Stimulated activated CD8-positive, alpha-beta memory T cell treated with anti-CD3 and anti-CD28 coated beads, Interleukin-4, amount 100 ng/mL, for 1 hour (primary cell): ENCODE data around the gene FBXO7.

Source experiments
- DNase-seq, 2 donors: peaks; one replicate each; pipeline ENCODE4 v3.0.0-alpha.2; 2020; ENCODE audit warnings: low read depth in 2 of 2, low spot score in 1 of 2

Gene FBXO7

DNA sequence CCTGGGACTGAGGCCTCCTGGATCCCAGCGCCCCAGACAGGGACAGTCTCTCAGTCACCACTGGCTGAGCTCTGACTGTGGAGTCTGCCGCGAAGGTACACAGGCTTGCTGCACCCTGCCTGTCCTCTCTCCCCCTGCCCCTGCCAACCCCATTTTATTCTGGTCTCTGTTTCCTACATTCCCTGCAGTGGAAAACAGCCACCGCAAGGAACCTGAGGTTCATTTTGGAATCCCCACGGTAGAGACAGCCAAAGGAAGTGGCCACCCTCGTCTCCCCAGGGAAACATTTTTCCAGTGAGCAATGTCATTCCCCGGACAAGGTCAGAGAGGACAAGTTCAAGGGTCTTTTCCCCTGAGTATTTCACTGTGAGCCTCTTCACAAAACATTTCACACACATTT, 56.6 kb downstream of the FBXO7 start:
- no peak for DNase-seq

DNA sequence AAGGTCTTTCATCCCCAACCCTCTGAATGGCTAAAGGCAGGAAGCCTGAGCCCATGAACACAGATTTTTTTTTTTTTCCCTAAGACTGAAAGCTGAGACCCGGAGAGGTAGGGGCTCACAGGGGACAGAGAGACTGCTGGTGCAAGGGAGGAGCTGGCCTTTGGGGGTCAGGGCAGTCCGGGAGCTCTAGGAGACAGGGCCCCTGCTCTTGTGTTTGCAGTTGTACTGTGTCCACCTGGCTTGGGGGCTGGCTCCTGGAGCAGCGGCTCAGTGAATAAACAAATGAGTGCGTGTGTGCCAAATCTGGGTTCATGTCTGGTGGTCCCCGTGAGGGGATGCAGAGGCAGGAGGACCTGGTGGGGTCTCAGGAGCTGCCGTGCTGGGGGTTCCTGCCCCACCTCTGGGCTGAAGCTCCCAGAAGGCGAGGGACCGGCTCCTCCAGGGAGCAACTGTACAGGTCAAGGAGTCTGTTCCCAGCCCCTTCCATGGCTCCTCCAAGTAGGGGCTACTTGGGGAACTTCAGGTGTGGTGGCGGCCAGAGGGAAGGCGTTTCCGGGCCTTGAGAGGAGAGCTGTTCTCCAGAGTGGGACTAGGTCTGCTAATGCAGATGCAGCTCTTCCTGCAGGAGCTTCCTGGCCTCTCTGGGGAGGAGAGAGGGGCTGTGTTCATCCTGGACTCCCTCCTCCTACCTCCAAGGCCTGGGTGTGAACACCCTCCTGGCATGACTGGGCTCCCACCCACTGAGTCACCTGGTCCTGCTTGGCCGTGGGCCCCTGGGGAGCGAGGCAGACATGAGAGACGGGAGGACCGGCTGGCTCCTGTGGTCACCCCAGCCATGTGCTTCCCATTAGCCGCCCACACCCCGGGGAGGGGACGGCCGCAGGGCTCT, 57.6 kb downstream of the FBXO7 start:
- no peak for DNase-seq

DNA sequence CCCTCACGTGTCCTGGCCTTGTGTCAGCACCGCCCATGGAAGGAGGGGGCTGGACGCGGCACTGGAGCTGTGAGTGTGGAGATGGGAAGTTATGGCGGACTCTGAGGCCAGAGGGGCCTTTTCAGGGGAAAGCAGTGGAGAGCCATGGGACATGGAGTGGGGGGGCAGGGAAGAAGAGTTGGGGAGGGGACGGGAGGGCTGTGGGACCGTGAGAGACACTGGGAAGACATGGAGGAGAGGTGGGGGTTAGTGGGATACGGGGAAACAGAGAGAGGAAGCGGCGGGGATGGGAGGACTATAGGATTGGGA, 58.2 kb downstream of the FBXO7 start:
- no peak for DNase-seq

DNA sequence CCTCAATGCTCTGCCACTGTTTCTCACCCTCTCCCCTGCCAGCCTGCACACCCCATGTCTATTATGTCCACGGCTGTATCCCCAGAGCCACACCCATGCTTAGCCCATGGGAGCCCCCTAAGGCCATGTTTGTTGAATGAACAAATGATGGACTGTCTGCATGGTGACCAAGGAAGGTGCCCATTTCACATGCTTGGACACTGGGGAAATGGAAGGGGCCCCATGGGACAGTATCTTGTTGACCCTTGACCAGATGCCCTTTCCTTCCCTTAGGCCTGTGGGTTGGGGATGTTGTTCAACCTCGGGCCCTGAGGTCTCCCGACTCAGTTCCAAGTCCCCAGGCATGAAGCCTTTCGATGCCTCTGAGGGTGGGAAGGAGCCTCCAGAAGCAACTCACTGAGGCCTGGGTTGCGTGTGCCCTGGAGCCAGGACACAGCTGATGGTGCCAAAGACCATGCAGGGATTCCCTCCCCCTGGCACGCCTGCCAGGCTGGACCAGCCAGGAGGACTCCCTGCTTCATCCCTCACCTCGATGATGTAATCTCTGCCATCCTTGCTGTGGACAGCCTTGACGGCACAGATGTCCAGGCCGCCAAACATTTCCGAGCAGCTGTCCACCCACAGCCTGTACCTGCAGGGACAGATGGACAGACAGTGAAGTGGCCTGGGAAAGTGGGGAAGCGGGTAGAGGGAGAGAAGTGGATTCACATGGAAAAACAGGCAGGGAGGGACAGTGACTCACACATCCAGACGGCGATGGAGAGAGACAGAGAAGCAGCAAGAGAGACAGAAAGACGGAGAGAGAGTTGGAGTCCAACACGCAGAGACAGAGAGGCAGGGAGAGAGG, 58.9 kb downstream of the FBXO7 start:
- no peak for DNase-seq

DNA sequence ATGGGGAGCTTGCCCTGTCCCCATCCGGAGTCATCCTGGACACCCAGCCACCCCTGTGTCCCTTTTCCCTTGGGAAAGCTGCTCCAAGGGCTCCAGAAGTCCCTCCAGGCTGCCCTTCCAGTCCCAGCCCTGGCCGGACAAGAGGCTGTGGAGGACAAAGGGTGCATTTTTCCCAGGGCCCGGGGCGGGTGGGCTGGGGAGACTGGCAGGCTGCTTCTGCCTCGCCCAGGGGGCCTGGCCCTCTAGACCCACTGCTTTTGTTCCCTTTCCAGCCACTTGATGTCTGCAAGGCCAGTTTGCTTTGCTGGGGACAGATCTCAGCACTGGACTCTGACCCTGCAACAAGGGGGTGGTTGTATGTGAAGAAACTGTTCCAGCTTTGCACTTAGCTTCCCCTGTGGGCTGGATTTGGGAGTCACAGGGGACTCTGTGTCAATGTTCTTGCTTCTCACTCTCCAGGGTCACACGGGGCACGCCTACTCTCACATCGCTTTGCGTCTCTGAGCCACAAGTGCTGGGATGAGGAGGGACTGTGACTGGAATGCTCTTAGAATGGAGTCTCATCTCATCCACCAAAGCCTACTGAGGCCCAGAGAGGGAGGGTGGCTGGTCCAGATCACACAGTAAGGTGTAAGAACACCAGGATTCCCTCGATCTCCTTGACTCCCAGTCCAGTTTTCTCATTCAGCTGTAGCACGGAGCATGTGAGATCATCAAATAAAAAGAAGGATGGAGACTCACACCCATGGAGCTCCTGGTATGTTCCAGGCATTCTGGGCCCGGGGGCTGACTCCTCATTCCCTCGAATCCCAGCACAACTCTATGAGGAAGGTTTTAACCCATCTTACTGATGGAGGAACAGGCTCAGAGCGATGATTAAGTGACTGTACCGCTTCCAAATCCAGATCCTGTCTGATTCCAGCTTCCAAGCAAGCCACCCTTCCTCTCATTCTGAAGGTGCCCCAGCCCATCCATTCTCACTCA, 59.9 kb downstream of the FBXO7 start:
- DNase-seq: no peak

DNA sequence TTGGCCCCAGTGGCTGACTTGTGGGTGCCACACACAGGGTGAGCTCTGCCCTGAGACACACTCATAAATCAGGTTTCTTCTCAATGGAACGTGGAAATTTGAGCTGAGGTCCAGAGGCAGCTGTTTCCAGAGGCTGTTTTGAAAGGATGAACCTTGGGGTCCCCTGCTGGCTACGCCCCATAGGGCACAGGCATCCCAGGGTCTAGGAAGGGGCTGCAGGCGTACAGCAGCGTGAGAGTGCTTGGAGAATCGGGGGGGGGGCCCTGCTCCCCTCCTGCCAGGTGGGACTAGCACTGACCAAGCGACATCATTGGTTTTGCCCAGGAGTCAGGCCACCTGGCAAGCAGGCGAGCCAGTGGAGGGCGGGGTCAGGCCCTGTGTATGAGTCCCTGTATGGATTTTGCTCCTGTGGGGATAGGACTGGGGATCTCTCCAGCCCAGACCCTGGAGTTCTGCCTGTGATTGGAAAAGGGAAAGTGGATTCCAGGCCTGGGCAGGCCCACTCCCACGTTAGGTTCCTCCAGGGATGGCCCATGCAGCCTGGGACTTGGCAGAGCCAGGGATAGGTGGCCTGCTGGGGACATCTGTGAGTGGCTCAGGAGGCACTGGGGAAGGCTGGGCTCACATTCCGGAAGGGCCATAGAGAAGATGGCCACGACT, 61.0 kb downstream of the FBXO7 start:
- DNase-seq: no peak

DNA sequence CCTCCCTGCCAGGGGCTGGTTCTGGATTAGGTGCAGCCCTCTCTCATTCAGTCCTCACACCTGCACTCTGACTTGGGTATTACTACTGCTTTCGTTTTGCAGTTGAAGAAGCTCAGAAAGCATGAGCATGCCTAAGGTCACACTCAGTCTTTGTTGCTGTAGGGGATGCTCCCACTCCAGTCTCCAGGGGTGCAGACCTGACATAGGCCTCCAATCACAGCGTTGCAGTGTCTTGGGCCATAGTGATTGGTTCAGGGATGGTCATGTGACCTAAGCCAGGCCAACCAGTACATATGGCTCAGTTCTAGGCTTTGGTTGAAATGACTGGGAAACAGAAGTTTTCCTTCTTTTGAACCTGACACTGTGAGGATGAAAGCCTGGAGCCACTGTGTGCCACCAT, 61.7 kb downstream of the FBXO7 start:
- no peak for DNase-seq

DNA sequence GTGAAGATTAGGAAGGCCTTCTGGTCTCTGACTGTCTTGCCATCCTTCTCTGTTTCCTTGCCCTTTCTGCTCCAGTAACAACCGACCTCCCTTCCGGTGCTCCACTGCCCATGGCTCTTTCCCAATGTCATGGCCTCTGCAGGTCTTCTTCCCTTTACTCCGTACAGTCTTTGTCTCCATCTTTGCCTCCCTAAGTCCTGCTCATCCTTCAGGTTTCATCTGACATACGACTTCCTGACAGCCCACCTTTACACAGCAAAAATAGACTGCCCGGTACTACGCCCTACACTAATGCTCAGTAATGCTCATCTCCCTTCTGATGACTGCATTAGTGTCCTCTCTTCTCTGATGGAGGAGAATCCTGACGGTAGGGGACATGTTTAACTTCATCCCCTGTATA, 63.9 kb downstream of the FBXO7 start:
- no peak for DNase-seq

DNA sequence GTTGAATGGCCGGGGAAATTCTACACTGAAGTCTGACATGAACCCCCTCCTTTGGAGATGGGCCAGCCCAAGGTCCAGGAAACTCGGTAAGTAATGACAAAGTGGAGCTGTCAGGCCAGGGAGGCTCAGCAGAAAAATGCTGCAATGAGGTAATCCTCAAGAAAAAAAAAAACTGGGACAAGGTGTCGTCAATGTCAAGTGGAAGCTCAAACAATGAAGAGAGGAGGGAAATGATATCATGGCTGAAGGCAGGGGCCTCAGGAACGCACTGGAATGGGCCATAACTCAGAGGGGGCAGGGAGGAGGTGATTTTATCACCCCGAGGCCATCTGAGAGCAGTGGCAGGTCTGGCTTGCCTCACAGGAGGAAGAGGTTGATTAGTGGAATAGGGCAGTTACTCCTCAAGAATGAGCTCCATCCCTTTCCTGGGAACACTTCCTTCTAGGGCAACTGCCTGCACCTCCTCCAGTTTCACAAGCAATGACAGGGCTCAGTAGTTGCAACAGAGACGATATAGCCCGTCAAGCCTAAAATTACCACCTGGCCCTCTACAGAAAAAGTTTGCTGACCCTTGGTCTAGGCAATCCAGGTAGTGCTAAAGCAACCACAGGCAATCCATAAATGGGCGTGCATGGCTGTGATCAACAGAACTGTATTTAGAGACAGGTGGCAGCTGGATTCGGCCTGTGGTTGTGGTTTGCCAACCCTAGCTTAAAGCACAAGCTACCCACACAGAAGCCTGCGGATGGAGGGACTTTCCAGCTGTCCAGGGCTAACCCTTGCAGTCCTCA, 65.2 kb downstream of the FBXO7 start:
- no peak for DNase-seq

DNA sequence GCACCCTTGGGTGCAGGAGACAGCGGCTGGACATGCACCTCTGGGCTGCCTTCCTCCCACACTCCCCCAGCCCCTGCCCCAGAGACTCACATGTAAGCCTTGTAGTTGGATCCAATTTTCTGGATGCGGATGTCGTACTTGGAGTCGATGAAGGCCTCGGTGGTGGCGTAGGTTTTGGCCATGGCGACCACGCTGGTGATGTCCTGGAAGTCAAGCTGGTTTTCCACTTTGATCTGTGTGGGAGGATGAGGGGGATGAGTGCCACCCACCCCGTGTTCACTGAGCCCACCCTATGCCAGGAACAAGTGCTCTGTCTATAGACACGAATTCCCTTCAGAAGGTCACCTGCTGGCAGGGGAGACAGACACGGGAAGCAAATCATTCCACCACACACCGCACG, 66.9 kb downstream of the FBXO7 start:
- no peak for DNase-seq

DNA sequence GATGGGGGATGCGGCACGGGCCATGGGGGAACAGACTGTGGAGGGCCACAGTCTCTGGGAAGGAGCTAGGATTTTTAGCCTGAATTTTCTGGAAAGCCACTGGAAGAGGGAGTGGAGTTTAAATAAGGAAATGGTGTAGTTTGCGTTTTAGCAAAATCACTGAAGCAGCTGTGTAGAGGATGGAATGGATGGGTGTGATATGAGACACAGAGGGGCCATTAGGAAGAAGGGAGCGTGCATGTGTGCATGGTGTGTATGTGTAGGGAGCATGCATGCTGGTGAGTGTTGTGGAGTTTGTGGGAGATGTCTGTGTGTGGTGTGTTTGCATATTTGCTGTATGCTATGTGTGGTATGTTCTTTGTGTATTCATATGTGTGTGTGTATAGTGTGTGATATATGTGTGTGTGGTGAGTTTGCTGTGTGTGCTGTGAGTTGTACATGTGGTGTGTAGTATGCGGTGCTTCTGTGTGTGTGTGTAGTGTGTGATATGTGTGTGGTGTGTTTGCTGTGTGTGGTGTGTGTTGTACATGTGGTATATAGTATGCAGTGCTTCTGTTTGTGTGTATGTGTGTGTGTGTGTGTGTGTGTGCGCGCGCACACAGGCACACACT, 67.6 kb downstream of the FBXO7 start:
- DNase-seq: no peak

DNA sequence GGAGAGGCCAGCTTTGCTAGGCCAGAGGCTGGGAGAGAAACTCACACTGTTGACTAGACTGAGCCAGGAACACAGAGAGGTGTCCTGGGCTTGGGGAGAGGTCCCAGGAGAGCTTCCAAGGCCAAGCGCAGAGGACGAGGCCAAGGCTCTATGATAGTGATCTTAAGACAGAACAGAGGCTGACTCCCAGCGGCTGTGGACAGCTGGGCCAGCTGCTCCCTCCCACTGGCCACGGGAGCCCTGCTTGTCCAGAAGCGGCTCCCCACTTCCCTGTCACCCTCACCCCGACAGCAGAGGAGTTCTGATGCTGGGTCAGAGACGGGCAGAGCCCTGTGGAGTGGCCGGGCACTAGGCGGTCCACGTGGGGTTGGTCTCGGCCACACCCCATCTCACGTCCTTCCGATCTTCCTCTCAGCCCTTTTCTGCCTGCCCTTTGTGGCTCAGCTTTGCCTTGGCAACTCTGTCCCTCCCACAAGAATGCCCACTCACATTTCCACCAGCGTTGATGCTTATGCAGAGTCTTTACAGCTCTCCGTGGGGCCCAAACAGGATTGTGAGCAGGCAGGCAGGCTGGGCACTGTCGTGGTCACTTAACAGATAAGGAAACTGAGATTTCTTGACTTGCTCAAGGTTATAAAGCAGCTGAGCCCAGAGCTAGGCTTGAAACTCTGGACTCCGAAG, 68.2 kb downstream of the FBXO7 start:
- DNase-seq: no peak

DNA sequence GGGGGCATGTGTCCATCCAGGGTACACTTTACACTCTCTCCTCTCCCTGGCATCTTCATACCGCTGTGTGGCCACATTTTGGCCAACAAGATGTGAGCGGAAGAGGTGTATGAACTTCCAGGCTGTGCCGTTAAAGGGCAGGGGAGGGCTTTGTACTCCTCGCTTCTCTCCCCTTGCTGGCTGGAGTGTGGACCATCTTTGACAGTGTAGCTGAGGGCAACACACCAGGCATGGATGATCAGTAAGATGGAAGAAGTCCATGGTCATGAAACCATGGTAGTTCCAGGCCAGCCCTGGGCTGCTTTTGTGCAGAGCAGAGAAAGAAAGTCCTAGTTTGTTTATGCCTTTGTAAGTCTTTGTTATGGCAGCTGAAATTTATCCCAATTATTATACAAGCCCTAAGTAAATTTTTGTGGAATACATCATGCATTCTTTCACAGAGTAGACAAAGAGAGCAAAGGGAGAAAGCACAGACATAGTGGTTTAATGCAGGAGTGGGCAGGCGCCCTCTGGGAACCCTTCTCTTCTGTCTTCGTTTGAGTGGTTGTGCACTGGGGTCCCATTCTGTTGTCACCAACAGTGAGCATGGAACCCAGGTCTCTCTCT, 70.4 kb downstream of the FBXO7 start:
- DNase-seq: no peak

DNA sequence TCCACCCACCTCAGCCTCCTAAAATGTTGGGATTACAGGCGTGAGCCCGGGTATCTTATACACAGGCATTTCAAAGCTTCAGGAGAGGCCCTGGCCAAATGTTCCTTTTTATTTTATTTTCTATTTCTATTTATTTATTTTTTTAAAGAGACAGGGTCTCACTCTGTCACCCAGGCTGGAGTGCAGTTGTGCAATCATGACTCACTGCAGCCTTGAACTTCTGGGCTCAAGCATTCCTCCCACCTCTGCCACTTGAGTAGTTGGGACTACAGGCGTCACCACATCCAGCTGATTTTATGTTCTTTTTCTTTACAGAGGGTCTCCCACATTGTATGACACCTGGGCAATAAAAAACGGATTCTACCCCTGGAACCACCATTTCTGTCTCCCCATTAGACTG, 71.2 kb downstream of the FBXO7 start:
- no peak for DNase-seq

DNA sequence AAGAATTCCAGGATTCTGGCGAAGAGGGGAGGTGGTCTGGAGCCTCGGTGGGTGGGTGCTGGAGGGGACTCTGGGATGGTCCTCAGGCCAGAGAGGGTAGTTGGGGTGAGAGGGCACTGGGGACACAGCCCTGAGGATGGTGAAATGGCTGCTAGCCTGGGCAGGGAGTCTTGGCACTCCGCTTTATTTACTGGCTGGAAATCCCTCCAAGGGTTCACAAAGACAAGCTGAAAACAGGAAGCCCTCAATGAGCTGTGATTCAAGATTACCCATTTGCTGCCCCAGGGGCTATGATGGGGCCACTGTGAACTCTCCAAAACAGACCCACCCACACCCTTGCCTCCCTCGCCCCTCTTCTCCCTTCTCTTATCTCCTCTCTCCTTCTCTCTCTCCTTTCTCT, 71.9 kb downstream of the FBXO7 start:
- DNase-seq: no peak

DNA sequence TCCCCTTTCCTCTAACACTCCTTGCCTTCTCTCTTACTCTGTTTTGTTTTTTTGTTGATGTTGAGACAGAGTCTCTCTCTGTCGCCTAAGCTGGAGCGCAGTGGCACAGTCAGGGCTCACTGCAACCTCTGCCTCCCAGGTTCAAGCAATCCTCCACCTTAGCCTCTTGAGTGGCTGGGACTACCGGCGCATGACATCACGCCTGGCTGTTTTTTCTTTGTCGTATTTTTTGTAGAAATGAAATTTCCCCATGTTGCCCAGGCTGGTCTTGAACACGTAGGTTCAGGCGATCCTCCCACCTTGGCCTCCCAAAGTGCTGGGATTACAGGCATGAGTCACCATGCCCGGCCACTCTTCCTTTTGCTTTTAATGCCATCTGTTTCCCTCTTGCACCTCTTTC, 72.3 kb downstream of the FBXO7 start:
- DNase-seq: no peak

DNA sequence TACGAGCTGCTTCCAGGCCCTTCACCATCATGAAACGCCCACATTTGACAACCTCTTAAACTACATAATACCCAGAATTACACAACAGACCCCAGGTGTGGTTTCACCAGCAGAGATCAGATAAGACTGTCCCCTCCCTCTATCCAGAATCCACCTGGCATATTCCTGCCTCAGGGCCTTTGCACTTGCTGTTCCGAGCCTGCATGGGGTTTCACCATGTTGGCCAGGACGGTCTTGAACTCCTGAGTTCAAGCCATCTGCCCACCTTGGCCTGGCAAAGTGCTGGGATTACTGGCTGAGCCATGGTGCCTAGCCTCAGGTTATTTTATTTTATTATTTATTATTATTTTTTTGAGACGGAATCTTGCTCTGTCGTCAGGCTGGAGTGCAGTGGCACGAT, 73.4 kb downstream of the FBXO7 start:
- DNase-seq: no peak
